K562 (cell line): ENCODE measurements around the gene GALNT18. TPM values are rescaled to one million over a fixed set of nuclear protein-coding genes. Genes with fewer than 3 reads are reported as not detected.

Experiments
- LCOR ChIP-seq: sonication (generic); formaldehyde crosslinking; IDR thresholded peaks from 2 replicates; pipeline ENCODE4 v1.8.0; 2022; ENCODE audit warnings: mild to moderate bottlenecking, missing genetic modification reagents
- MEIS2 ChIP-seq: fragments of 450-650 bp; IDR thresholded peaks from 2 replicates; pipeline ENCODE4 v1.6.1; 2014; ENCODE audit warnings: mild to moderate bottlenecking; ENCODE audit not compliant: partially characterized antibody
- NFRKB ChIP-seq: fragments of 450-650 bp; IDR thresholded peaks from 2 replicates; pipeline ENCODE4 v1.6.1; 2016; ENCODE audit warnings: low read depth
- OTX1 ChIP-seq: fragments of 450-650 bp; formaldehyde crosslinking; IDR thresholded peaks from 2 replicates; pipeline ENCODE4 v1.4.0; 2022; ENCODE audit warnings: mild to moderate bottlenecking
- PHF20 ChIP-seq: fragments of 450-650 bp; IDR thresholded peaks from 2 replicates; pipeline ENCODE4 v1.6.1; 2018; ENCODE audit not compliant: partially characterized antibody
- PKNOX1 ChIP-seq: fragments of 450-650 bp; IDR thresholded peaks from 2 replicates; pipeline ENCODE4 v1.6.1; 2016
- ZHX1 ChIP-seq: fragments of 150-350 bp; conservative IDR thresholded peaks from 2 replicates; pipeline ENCODE4 v1.6.1; 2014; ENCODE audit warnings: low read length
- ZNF175 ChIP-seq: fragments of 200-800 bp; sonication (Bioruptor generic); IDR thresholded peaks from 2 replicates; pipeline ENCODE4 v1.6.1; 2016; ENCODE audit warnings: low read depth, mild to moderate bottlenecking, missing genetic modification characterization, missing compliant biosample characterization
- ZNF764 ChIP-seq: fragments of 250-450 bp; sonication (Bioruptor Pico); IDR thresholded peaks from 2 replicates; pipeline ENCODE4 v1.4.0; 2020; ENCODE audit warnings: low read depth, mild to moderate bottlenecking, moderate library complexity
- polyA plus RNA-seq, 8 experiments: library from polyadenylated mRNA; depleted of rRNA in 4 of 8; stranded (reverse) in 5 of 8; unstranded in 3 of 8; fragments of >200 nt; fragmentation: Nextera tagmentation in 2 of 8; fragmentation: Illumina TruSeq in 1 of 8; extraction: Ambion mirVana in 2 of 8; extraction: Trizol in 1 of 8; gene quantifications; 2 replicates each; pipeline versions ENCODE4 v1.2.1 to v1.2.3, GENCODE V29; 2011 to 2014; ENCODE audit warnings: inconsistent platforms in 1 of 8, missing spikeins in 1 of 8
- total RNA-seq, 7 experiments: library from RNA; depleted of rRNA in 6 of 7; stranded (reverse); fragments of >200 nt in 6 of 7; fragmentation: Illumina TruSeq in 2 of 7; extraction: Trizol in 2 of 7; gene quantifications; 2 replicates each; pipeline versions ENCODE4 v1.2.1 to v1.2.3, GENCODE V29; 2011 to 2021; ENCODE audit warnings: low replicate concordance in 1 of 7

The GALNT18 gene
- total and polyA plus RNA-seq, 9 of the 15 experiments (the other 6 are each of a cell fraction or from before 2014, with no cell fraction given) = not detected

- TF ChIP-seq ZHX1 = no peak
- TF ChIP-seq MEIS2 = no peak
- no peak for TF ChIP-seq ZNF764
- TF ChIP-seq ZNF175 (CRISPR knock-in tag) = no peak
- TF ChIP-seq PKNOX1 = no peak
- TF ChIP-seq OTX1 (CRISPR knock-in tag) = no peak
- TF ChIP-seq LCOR (CRISPR knock-in tag) = no peak
- TF ChIP-seq NFRKB = no peak
- TF ChIP-seq PHF20 = no peak
- TF ChIP-seq, all 486 proteins: peak for 0
Observed at GRCh38 chr11:11444027-11444803, 177.6 kb downstream of the GALNT18 start (continued).
